AG04449 (cell line): ENCODE measurements around the gene RAB3C.

Experiments used
- CTCF ChIA-PET: fragments of 350-600 bp; formaldehyde crosslinking; extraction: SDS; loops from one replicate; lab custom pipeline; 2021; ENCODE audit warnings: antibody characterized with exemption; lab: Yijun Ruan, JAX
- POLR2A ChIA-PET: fragments of 400-600, 350-600 bp; formaldehyde crosslinking; extraction: SDS; loops from one replicate; lab custom pipeline; 2020; ENCODE audit warnings: antibody characterized with exemption, inconsistent platforms; lab: Yijun Ruan, JAX
- DNase-seq: peaks from one replicate; pipeline ENCODE4 v3.0.0-alpha.2; 2010; ENCODE audit warnings: low read depth, low spot score
- H3K4me3 ChIP-seq: 2 replicates; pipeline ENCODE4 v1.5.1; 2011; ENCODE audit warnings: low read depth, mild to moderate bottlenecking, control low read depth, low read length
- CTCF ChIP-seq: IDR thresholded peaks from one replicate; pipeline ENCODE4 v1.5.1; 2011; ENCODE audit warnings: mild to moderate bottlenecking, moderate library complexity, low read length, control low read depth, inconsistent platforms; ENCODE audit not compliant: insufficient read depth; ENCODE audit errors: missing control alignments

The RAB3C gene

GRCh38 chr5:58672521-58672920, 89.6 kb downstream of the RAB3C start:
- POLR2A ChIA-PET, result no interaction called here
- TF ChIP-seq CTCF, result no peak
- no peak for DNase-seq
- CTCF ChIA-PET, result no interaction called here
- H3K4me3 ChIP-seq, result no peak overlapping the region

GRCh38 chr5:58674070-58674469, 91.2 kb downstream of the RAB3C start:
- DNase-seq, result no peak
- ChIA-PET POLR2A (no interaction called here), CTCF (no interaction called here)
- no peak for TF ChIP-seq CTCF
- H3K4me3 ChIP-seq, result no peak overlapping the region

GRCh38 chr5:58674711-58675110, 91.8 kb downstream of the RAB3C start:
- DNase-seq, result no peak
- no peak overlapping the region for H3K4me3 ChIP-seq
- TF ChIP-seq CTCF, result no peak
- ChIA-PET POLR2A (no interaction called here), CTCF (no interaction called here)

GRCh38 chr5:58675341-58675740, 92.5 kb downstream of the RAB3C start:
- H3K4me3 ChIP-seq, result no peak overlapping the region
- ChIA-PET CTCF (no interaction called here), POLR2A (no interaction called here)
- DNase-seq, result no peak
- TF ChIP-seq CTCF, result no peak

- ChIA-PET CTCF (interaction anchor here (0.8 kb wide), 1 partner anchor 173 kb away, joined by 3 read pairs; no protein-coding TSS in a partner anchor), POLR2A (no interaction called here)
- no peak overlapping the region for H3K4me3 ChIP-seq
- DNase-seq, result no peak
- no peak for TF ChIP-seq CTCF
Observed at GRCh38 chr5:58677650-58678049, 94.8 kb downstream of the RAB3C start.

GRCh38 chr5:58680503-58680902, 97.6 kb downstream of the RAB3C start:
- H3K4me3 ChIP-seq, result no peak overlapping the region
- DNase-seq, result no peak
- no peak for TF ChIP-seq CTCF
- POLR2A ChIA-PET, result no interaction called here
- CTCF ChIA-PET, result no interaction called here

GRCh38 chr5:58681943-58682342, 99.1 kb downstream of the RAB3C start:
- ChIA-PET CTCF (no interaction called here), POLR2A (no interaction called here)
- no peak overlapping the region for H3K4me3 ChIP-seq
- DNase-seq, result no peak
- no peak for TF ChIP-seq CTCF
